ENCODE results near the gene GNS. TPM values are rescaled to one million over a fixed set of nuclear protein-coding genes. Genes with fewer than 3 reads are reported as not detected.
"Not testable (repeated sequence)": the region's sequence is repeated elsewhere in the genome, so short reads cannot be mapped to it uniquely, and the experiment has no call there.

Gene GNS
- polyA plus RNA-seq, 4 donors = 143 to 207 (median 168) TPM

GRCh38 chr12:64706857-64707256, 52.3 kb downstream of the GNS start:
- no peak for DNase-seq (ENCODE audit: low read depth in 4 of 4, low spot score in 3 of 4)

- no peak for DNase-seq (ENCODE audit: low read depth in 4 of 4, low spot score in 3 of 4)
Observed at GRCh38 chr12:64706306-64706705, 52.9 kb downstream of the GNS start.

- DNase-seq (ENCODE audit: low read depth in 4 of 4, low spot score in 3 of 4) = no peak
Observed at GRCh38 chr12:64701283-64701682, 57.9 kb downstream of the GNS start.

GRCh38 chr12:64700532-64700931, 58.7 kb downstream of the GNS start:
- DNase-seq (ENCODE audit: low read depth in 4 of 4, low spot score in 3 of 4) = no peak

- no peak for DNase-seq (ENCODE audit: low read depth in 4 of 4, low spot score in 3 of 4)
Observed at GRCh38 chr12:64699504-64700115, 59.6 kb downstream of the GNS start.

GRCh38 chr12:64696080-64696741, 63.0 kb downstream of the GNS start:
- DNase-seq (ENCODE audit: low read depth in 4 of 4, low spot score in 3 of 4) = peak in 2 of 4 donors; percentile 24 to 33

GRCh38 chr12:64695550-64695949, 63.7 kb downstream of the GNS start:
- DNase-seq (ENCODE audit: low read depth in 4 of 4, low spot score in 3 of 4) = no peak

- DNase-seq (ENCODE audit: low read depth in 4 of 4, low spot score in 3 of 4) = no peak
Observed at GRCh38 chr12:64694130-64695040, 64.8 kb downstream of the GNS start.

GRCh38 chr12:64691795-64692583, 67.2 kb downstream of the GNS start:
- peak in 2 of 4 donors; percentile 28 to 42 for DNase-seq (ENCODE audit: low read depth in 4 of 4, low spot score in 3 of 4)

- DNase-seq (ENCODE audit: low read depth in 4 of 4, low spot score in 3 of 4) = peak in 1 of 4 donors; percentile 43
Observed at GRCh38 chr12:64691227-64691794, 67.9 kb downstream of the GNS start.

- not testable (repeated sequence) for DNase-seq (ENCODE audit: low read depth in 4 of 4, low spot score in 3 of 4)
Observed at GRCh38 chr12:64690236-64690635, 69.0 kb downstream of the GNS start.

- no peak for DNase-seq (ENCODE audit: low read depth in 4 of 4, low spot score in 3 of 4)
Observed at GRCh38 chr12:64688715-64689114, 70.5 kb downstream of the GNS start.

- no peak for DNase-seq (ENCODE audit: low read depth in 4 of 4, low spot score in 3 of 4)
Observed at GRCh38 chr12:64688219-64688618, 71.0 kb downstream of the GNS start.

- no peak for DNase-seq (ENCODE audit: low read depth in 4 of 4, low spot score in 3 of 4)
Observed at GRCh38 chr12:64687816-64688215, 71.4 kb downstream of the GNS start.

GRCh38 chr12:64685605-64686004, 73.6 kb downstream of the GNS start:
- no peak for DNase-seq (ENCODE audit: low read depth in 4 of 4, low spot score in 3 of 4)

GRCh38 chr12:64685050-64685449, 74.2 kb downstream of the GNS start:
- no peak for DNase-seq (ENCODE audit: low read depth in 4 of 4, low spot score in 3 of 4)

- DNase-seq (ENCODE audit: low read depth in 4 of 4, low spot score in 3 of 4) = no peak
Observed at GRCh38 chr12:64683816-64684543, 75.2 kb downstream of the GNS start.

- DNase-seq (ENCODE audit: low read depth in 4 of 4, low spot score in 3 of 4) = peak in 1 of 4 donors; percentile 70
Observed at GRCh38 chr12:64682572-64683277, 76.5 kb downstream of the GNS start.
